T-helper 9 cell (primary cell): ENCODE measurements around the gene AUH.

Source experiments
- DNase-seq: peaks from one replicate; pipeline ENCODE4 v3.0.0-alpha.2; 2020

AUH gene

DNA sequence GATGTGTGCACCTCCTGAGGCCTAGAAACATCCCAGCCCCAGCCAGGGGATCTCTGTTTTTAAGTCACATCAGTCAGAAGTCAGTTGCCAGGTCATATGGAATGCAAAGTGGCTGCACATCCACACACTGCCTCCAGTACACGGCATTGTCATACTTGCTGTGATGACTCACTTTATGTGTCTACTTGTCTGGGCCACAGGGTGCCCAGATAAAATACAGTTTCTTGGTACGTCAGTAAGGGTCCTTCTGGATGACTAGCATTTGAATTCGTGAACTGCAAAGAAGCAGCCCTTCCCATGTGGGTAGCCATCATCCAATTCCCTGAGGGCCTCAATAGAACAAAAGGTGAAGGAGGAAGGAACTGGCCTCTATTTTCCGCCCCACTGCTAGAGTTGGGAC, 27.7 kb downstream of the AUH start:
- DNase-seq = no peak

- DNase-seq = no peak
Measured at GRCh38 chr9:91333551-91333950, 28.2 kb downstream of the AUH start.

DNA sequence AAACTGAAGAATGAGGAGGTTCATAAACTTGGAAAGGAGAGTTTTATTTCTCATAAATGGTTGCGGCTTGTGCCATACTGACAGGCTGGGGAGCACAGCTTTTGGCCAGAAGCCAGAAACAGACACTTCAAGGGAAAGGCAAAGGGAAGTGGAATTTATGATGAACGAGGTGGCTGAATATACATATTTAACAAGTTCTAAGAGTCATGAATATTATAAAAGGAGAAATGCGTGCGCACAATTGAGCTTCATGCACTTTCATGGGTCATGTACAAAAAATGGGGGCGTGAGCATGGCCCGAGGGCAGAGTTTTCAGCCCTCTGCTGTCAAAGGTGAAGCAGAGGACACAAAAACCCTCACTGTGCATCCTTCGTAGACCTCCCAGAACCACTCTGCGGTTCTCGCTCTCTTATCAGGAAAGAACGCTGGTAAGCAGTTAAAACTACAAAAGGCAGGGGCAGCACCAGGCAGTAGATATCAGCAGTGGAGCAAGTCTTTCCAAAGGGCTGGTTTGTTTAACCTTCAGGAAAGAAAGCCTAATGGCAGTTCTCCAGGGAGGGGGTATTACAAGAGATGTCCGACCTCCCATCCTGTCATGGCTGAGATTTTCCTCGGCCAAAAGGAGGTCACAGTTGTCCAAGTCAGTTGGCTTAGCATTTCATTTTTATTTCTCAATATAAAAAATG, 29.0 kb downstream of the AUH start:
- no peak for DNase-seq

GRCh38 chr9:91331849-91332248, 29.9 kb downstream of the AUH start:
- DNase-seq = no peak

- no peak for DNase-seq
Measured at GRCh38 chr9:91328186-91328585, 33.5 kb downstream of the AUH start.

DNA sequence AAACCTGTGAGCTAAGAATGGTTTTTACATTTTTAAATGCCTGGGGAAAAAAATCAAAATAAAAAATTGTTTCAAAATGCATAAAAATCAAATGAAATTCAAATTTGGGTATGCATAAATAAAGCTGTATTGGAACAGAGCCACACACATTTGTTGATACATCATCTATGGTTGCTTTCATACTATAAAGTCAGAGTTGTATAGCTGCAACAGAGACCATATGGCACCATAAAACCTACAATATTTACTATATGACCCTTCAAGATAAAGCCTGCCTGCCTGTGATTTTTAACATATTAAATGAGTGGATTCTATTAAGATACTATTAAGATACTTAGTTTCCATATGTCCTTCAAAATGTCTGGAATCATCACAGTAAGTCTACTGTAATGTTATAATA, 40.0 kb downstream of the AUH start:
- DNase-seq = no peak

DNA sequence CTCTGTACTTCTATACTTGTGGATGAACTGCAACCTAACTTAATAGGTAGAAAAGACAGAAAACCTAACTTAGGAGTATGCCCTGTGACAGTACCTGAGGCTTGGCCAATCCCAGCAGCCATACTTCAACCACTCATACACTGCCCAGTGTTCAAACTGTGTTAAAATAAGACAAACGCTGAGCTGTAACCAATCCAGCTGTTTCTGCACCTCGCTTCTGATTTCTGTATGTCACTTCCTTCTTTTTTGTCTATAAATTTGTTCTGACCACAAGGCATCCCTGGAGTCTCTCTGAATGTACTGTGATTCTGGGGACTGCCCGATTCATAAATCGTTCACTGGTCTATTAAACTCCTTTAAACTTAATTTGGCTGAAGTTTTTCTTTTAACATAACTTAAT, 41.4 kb downstream of the AUH start:
- DNase-seq = no peak

- no peak for DNase-seq
Measured at GRCh38 chr9:91316093-91316492, 45.6 kb downstream of the AUH start.

DNA sequence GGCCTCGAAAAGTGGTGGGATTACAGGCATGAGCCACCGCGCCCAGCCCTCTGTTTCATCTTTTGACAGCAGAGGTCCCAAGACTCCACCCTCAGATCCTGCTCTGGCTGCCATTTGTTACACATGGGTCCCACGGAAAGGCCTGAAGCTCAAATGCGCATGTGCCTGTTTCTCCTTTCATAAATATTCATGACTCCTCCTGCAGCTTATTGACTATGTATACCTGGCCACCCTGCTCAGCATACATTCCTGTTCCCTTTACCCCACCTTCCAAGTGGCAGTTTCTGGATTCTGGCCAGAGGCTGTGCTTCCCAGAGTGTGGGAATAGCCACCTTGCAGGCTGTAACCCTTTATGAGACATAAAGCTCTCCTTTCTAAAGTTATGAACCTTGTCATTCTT, 46.5 kb downstream of the AUH start:
- DNase-seq = no peak

DNA sequence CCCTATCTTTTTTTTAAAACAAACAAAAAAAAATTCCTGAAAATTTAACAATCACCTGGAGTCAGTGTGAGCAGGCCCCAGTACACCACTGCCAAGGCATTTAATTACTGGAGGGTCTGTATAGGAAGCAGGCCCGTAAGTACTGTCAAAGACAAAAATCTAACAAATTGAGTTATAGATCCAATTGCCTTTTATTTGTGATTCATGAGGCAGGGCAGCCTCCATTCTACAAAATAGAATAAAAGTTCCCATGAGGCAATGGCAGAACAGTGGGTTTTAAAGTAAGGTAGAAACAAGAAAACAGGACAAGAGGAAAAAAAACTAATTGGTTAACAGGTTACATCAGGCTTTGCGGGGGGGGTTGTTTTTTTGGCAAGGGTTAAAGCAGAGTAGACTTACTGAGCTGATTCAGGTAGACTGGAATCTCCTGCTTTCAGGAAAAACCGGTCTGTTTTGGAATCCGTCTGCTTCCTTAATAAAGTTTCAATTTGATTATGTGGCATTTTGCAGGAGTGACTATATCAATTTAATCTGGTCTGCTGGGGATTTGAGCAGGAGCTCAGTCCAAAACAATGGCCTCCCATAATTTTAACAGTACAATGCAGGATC, 48.9 kb downstream of the AUH start:
- no peak for DNase-seq

DNA sequence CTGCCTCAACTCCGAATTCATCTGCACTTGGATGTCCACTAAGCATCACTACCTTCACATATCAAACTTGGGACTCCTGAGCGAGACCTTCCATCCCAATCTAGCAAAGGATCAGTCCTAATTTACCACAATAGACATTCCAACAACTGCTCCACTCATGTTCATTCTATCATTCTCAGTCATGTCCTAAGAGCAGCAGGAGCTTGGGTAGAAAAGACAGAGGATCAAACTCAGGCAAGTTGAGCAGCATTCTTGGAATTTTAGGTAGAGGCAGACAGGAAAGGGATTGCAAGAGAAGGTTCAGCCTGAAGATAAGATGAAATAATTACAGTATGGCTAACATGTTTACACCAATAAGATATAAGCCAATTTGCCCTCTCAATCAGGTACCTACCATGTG, 51.7 kb downstream of the AUH start:
- no peak for DNase-seq

DNA sequence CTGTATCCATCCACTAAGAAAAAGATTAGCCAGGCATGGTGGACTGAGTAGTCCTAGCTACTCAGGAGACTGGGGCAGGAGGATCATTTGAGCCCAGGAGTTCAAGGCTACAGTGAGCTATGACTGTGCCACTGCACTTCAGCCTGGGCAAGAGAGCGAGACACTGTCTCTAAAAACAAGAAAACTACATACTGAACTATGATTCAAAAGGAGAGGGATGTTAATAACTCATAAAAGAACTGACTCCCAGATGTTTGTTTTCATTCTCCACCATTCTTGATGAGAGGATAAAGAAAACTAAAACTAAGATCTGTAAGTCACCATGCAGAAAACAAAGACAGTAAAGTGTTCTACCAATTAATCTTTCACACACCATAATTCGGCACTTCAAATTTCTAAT, 53.5 kb downstream of the AUH start:
- no peak for DNase-seq

DNA sequence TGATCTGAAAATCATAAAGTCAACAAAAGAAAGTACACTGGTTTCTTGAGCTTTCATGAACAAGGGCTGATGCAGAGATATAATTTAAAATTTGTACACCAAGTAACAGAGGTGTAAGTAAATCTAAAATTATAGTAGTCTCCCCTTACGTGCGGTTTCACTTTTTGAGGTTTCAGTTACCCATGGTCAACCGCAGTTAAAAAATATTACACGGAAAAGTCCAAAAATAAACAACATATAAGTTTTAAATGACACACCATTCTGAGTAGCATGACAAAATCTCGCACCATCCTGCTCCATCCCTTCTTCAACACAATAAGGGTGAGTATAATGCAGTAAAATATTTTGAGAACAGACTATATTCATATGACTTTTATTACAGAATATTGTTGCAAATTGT, 54.4 kb downstream of the AUH start:
- DNase-seq = no peak

- DNase-seq = no peak
Measured at GRCh38 chr9:91306296-91306630, 55.5 kb downstream of the AUH start.

GRCh38 chr9:91305596-91306295, 56.0 kb downstream of the AUH start:
- DNase-seq = no peak

GRCh38 chr9:91303741-91304415, 57.8 kb downstream of the AUH start:
- no peak for DNase-seq

DNA sequence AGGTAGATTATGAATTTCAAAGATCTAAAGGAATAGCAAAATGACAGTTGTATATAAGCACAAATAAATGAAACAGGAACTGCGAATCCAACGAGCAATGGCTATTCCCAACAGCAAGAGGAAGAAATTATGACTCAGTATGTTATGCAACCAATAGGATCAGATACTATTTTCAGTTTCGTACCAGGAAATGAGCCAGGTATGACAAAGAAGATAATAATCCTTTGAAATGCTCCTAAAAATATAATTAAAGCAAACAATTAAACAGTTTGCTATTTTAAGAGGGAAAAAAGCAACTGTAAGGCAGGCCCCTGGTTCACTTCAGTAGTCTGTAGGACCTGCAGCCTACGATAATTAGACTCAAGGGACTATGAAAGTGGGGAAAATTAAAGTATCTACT, 58.9 kb downstream of the AUH start:
- no peak for DNase-seq

GRCh38 chr9:91301161-91301560, 60.6 kb downstream of the AUH start:
- no peak for DNase-seq

- no peak for DNase-seq
Measured at GRCh38 chr9:91298311-91298710, 63.4 kb downstream of the AUH start.

DNA sequence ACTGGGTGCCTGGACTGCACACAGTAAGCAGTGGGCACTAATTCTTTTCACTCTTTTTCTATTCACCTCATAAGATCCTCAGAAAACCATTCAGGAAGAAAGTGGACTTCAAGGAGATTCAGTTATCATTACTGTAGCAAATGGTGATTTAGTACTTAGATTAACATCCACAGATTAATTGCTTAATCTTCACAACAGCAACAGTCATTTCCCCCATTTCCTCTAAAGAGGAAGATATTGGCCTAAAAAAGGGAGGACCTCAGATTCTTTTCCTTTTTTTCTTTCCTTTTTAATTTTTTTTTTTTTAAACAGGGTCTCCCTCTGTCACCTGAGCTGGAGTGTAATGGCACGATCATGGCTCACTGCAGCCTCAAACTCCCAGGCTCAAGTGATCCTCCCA, 64.4 kb downstream of the AUH start:
- no peak for DNase-seq

DNA sequence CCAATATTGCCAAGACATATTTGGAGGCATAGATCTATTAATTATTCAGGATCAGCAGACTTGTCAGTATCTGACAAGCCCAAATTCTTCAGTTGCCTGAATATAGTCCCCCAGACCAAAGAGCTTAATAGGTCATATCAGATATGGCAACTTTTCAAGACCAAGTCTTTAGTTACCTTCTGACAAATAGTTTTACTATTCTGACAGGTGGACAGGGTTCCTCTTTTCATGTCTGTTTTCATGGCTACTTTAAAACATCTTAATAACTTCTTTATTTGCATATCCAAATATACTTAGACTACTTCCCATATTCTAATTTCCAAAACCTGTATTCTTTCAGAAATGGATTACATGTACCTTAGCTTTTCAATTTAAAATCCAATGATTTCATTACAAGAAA, 65.4 kb downstream of the AUH start:
- no peak for DNase-seq

- DNase-seq = no peak
Measured at GRCh38 chr9:91295357-91295756, 66.4 kb downstream of the AUH start.

GRCh38 chr9:91291866-91292265, 69.9 kb downstream of the AUH start:
- no peak for DNase-seq

- no peak for DNase-seq
Measured at GRCh38 chr9:91289244-91289643, 72.5 kb downstream of the AUH start.
